ENCODE data around the gene KCNN2.

DNA sequence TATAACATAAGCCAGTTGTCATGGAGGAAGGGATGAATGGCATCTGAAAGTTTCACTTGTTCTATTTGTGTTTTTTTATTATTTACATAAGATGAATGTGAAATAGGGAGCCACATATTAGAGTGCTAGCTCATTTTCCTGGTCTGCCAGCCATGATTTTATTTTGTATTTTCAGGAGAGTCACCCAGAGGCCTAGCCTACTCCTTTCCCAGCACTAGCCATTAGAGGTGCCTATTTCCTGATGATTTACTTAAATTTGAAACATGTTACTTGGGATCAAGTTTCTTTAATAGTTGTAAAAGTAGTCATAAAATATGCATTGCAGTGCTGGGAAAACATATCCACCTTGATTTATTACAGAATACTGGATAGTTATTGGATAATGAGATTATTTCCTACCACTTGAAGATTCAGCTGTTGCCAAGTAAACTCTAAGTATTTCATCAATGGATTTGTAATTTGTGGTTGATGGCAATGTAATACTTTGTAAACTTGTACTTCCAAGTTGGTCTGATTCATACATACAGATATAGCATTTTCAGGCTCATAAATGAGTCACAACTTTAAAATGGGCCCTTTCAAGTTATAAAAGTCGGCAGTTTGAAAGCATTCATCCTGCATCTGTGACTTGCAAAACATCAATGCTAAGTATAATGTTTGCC is 50.8 kb downstream of the KCNN2 start:
- TF ChIP-seq, protein P1, sequence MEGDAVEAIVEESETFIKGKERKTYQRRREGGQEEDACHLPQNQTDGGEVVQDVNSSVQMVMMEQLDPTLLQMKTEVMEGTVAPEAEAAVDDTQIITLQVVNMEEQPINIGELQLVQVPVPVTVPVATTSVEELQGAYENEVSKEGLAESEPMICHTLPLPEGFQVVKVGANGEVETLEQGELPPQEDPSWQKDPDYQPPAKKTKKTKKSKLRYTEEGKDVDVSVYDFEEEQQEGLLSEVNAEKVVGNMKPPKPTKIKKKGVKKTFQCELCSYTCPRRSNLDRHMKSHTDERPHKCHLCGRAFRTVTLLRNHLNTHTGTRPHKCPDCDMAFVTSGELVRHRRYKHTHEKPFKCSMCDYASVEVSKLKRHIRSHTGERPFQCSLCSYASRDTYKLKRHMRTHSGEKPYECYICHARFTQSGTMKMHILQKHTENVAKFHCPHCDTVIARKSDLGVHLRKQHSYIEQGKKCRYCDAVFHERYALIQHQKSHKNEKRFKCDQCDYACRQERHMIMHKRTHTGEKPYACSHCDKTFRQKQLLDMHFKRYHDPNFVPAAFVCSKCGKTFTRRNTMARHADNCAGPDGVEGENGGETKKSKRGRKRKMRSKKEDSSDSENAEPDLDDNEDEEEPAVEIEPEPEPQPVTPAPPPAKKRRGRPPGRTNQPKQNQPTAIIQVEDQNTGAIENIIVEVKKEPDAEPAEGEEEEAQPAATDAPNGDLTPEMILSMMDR (IDR thresholded peaks at IDR 0.05): no peak
- no peak for TF ChIP-seq POLR2A (IDR thresholded peaks at IDR 0.05)
